ENCODE results near the gene MT1F.

The MT1F gene

GRCh38 chr16:56617212-56618085 is 40.3 kb upstream of the MT1F start:
- Histone ChIP-seq H2BK12ac (ENCODE audit: low read length) (no peak overlapping the region), H3K14ac (ENCODE audit: low read length) (no peak overlapping the region), H2AFZ (ENCODE audit: low read length) (peak overlapping the region; percentile 78), H3K9me3 (replicated peaks in 1 of 2; ENCODE audit: control insufficient read depth in 2 of 2, insufficient read depth in 1 of 2, low read depth in 1 of 2, low read length in 2 of 2) (peaks cover 0 to 5% of the 10 kb centered on the region in 2 donors), H2BK5ac (ENCODE audit: low read length) (no peak overlapping the region), H3K27ac (replicated peaks; ENCODE audit: low read length) (no peak overlapping the region), H4K8ac (ENCODE audit: low read depth, low read length) (no peak overlapping the region), H3K9ac (ENCODE audit: low read depth, low read length, poor library complexity) (no peak overlapping the region), H3K79me1 (ENCODE audit: low read depth, low read length) (no peaks in the 10 kb centered on the region), H3K36me3 (replicated peaks in 1 of 2; ENCODE audit: control insufficient read depth in 2 of 2, insufficient read depth in 2 of 2, low read length in 2 of 2) (no peaks in the 10 kb centered on the region), H3K18ac (ENCODE audit: low read length) (peak overlapping the region; percentile 32), H3K4ac (ENCODE audit: low read length) (no peak overlapping the region), H2BK120ac (ENCODE audit: low read depth, low read length) (no peak overlapping the region), H3K4me1 (ENCODE audit: control insufficient read depth in 2 of 2, insufficient read depth in 1 of 2, low read depth in 1 of 2, low read length in 2 of 2) (peaks cover 0 to 5% of the 10 kb centered on the region in 2 donors), H4K91ac (ENCODE audit: low read depth, low read length, poor library complexity) (no peak overlapping the region), H3K4me3 (ENCODE audit: low read length in 2 of 2) (peak overlapping the region in 1 of 2 donors; percentile 42), H3K4me2 (ENCODE audit: insufficient read depth, low read length, poor library complexity, severe bottlenecking) (peak overlapping the region; percentile 36), H2BK15ac (ENCODE audit: low read length) (no peak overlapping the region), H2AK5ac (ENCODE audit: low read depth, low read length) (no peak overlapping the region), H3K23ac (ENCODE audit: low read depth, low read length, poor library complexity) (peak overlapping the region; percentile 3), H3K27me3 (ENCODE audit: control insufficient read depth in 3 of 3, insufficient read depth in 3 of 3, low read depth in 1 of 3, low read length in 3 of 3) (peaks cover 19 to 82% (median 53%) of the 10 kb centered on the region in 3 experiments)
- no peak for DNase-seq (ENCODE audit: low spot score)
- WGBS, 2 donors (ENCODE audit: extremely low coverage in 2 of 2, insufficient read length in 2 of 2, insufficient replicate concordance in 1 of 2) = no CpG with 5 or more reads among the region's 41 CpGs

GRCh38 chr16:56618138-56618537 is 39.6 kb upstream of the MT1F start:
- Histone ChIP-seq H3K4ac (ENCODE audit: low read length) (no peak overlapping the region), H4K8ac (ENCODE audit: low read depth, low read length) (no peak overlapping the region), H3K18ac (ENCODE audit: low read length) (no peak overlapping the region), H2BK12ac (ENCODE audit: low read length) (no peak overlapping the region), H3K23ac (ENCODE audit: low read depth, low read length, poor library complexity) (no peak overlapping the region), H3K4me3 (ENCODE audit: low read length in 2 of 2) (no peak overlapping the region), H3K14ac (ENCODE audit: low read length) (no peak overlapping the region), H4K91ac (ENCODE audit: low read depth, low read length, poor library complexity) (no peak overlapping the region), H2BK5ac (ENCODE audit: low read length) (no peak overlapping the region), H2BK120ac (ENCODE audit: low read depth, low read length) (no peak overlapping the region), H2BK15ac (ENCODE audit: low read length) (no peak overlapping the region), H2AFZ (ENCODE audit: low read length) (no peak overlapping the region), H3K9ac (ENCODE audit: low read depth, low read length, poor library complexity) (no peak overlapping the region), H3K27me3 (ENCODE audit: control insufficient read depth in 3 of 3, insufficient read depth in 3 of 3, low read depth in 1 of 3, low read length in 3 of 3) (peaks cover 19 to 86% (median 53%) of the 10 kb centered on the region in 3 experiments), H3K36me3 (replicated peaks in 1 of 2; ENCODE audit: control insufficient read depth in 2 of 2, insufficient read depth in 2 of 2, low read length in 2 of 2) (no peaks in the 10 kb centered on the region), H3K27ac (replicated peaks; ENCODE audit: low read length) (no peak overlapping the region), H3K9me3 (replicated peaks in 1 of 2; ENCODE audit: control insufficient read depth in 2 of 2, insufficient read depth in 1 of 2, low read depth in 1 of 2, low read length in 2 of 2) (peaks cover 0 to 5% of the 10 kb centered on the region in 2 donors), H3K79me1 (ENCODE audit: low read depth, low read length) (no peaks in the 10 kb centered on the region), H3K4me2 (ENCODE audit: insufficient read depth, low read length, poor library complexity, severe bottlenecking) (no peak overlapping the region), H2AK5ac (ENCODE audit: low read depth, low read length) (no peak overlapping the region), H3K4me1 (ENCODE audit: control insufficient read depth in 2 of 2, insufficient read depth in 1 of 2, low read depth in 1 of 2, low read length in 2 of 2) (peaks cover 0 to 5% of the 10 kb centered on the region in 2 donors)
- DNase-seq (ENCODE audit: low spot score) = no peak
- WGBS, 2 donors (ENCODE audit: extremely low coverage in 2 of 2, insufficient read length in 2 of 2, insufficient replicate concordance in 1 of 2) = no CpG with 5 or more reads among the region's 6 CpGs

GRCh38 chr16:56620339-56620897 is 37.3 kb upstream of the MT1F start:
- Histone ChIP-seq H4K91ac (ENCODE audit: low read depth, low read length, poor library complexity) (no peak overlapping the region), H3K4ac (ENCODE audit: low read length) (no peak overlapping the region), H3K36me3 (replicated peaks in 1 of 2; ENCODE audit: control insufficient read depth in 2 of 2, insufficient read depth in 2 of 2, low read length in 2 of 2) (no peaks in the 10 kb centered on the region), H3K23ac (ENCODE audit: low read depth, low read length, poor library complexity) (no peak overlapping the region), H2AFZ (ENCODE audit: low read length) (no peak overlapping the region), H3K14ac (ENCODE audit: low read length) (no peak overlapping the region), H3K9me3 (replicated peaks in 1 of 2; ENCODE audit: control insufficient read depth in 2 of 2, insufficient read depth in 1 of 2, low read depth in 1 of 2, low read length in 2 of 2) (peaks cover 0 to 5% of the 10 kb centered on the region in 2 donors), H3K27me3 (ENCODE audit: control insufficient read depth in 3 of 3, insufficient read depth in 3 of 3, low read depth in 1 of 3, low read length in 3 of 3) (peaks cover 25 to 92% (median 64%) of the 10 kb centered on the region in 3 experiments), H2BK12ac (ENCODE audit: low read length) (no peak overlapping the region), H3K4me1 (ENCODE audit: control insufficient read depth in 2 of 2, insufficient read depth in 1 of 2, low read depth in 1 of 2, low read length in 2 of 2) (peaks cover 0 to 11% of the 10 kb centered on the region in 2 donors), H3K4me2 (ENCODE audit: insufficient read depth, low read length, poor library complexity, severe bottlenecking) (no peak overlapping the region), H3K9ac (ENCODE audit: low read depth, low read length, poor library complexity) (no peak overlapping the region), H3K27ac (replicated peaks; ENCODE audit: low read length) (no peak overlapping the region), H4K8ac (ENCODE audit: low read depth, low read length) (no peak overlapping the region), H2BK120ac (ENCODE audit: low read depth, low read length) (no peak overlapping the region), H3K4me3 (ENCODE audit: low read length in 2 of 2) (no peak overlapping the region), H2BK15ac (ENCODE audit: low read length) (no peak overlapping the region), H3K18ac (ENCODE audit: low read length) (no peak overlapping the region), H3K79me1 (ENCODE audit: low read depth, low read length) (no peaks in the 10 kb centered on the region), H2AK5ac (ENCODE audit: low read depth, low read length) (no peak overlapping the region), H2BK5ac (ENCODE audit: low read length) (no peak overlapping the region)
- no CpG with 5 or more reads among the region's 8 CpGs for WGBS, 2 donors (ENCODE audit: extremely low coverage in 2 of 2, insufficient read length in 2 of 2, insufficient replicate concordance in 1 of 2)
- no peak for DNase-seq (ENCODE audit: low spot score)

Measured in neuronal stem cell (in vitro differentiated cells).